Measurements from ENCODE around the gene SLC2A6.

DNA sequence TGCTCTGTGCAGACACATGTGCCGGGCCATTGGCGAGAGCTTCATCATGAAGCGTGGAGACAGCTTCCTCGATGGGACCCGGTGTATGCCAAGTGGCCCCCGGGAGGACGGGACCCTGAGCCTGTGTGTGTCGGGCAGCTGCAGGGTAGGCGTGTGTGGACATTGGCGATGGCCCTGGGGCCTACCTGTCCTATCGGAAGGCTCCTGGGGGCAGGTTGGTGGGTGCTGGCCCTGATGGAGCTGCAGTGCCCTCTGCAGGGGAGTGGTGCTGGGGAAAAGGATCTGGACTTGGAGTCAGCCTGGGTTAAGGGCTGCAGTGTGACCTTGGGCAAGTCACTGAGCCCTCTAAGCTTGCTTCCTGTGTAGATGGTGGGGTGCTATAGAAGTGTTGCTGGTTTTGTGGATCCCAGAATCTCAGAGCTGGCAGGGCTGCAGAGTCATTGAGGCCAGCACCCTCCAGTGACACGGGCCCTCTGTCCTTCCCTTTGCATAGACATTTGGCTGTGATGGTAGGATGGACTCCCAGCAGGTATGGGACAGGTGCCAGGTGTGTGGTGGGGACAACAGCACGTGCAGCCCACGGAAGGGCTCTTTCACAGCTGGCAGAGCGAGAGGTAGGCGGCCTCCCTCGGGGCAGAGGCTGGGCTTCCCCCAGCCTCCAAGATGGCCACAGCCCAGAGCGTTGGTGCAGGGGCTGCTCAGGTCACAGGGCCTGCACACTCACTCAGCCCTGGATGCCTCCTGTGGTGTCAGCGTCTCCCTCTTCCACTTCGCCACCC is 41.0 kb downstream of the SLC2A6 start:
- TF ChIP-seq POLR2A (IDR thresholded peaks at IDR 0.05; ENCODE audit: control extremely low read depth in 1 of 2, low read depth in 2 of 2, low read length in 2 of 2): no peak
- TF ChIP-seq, protein P1, sequence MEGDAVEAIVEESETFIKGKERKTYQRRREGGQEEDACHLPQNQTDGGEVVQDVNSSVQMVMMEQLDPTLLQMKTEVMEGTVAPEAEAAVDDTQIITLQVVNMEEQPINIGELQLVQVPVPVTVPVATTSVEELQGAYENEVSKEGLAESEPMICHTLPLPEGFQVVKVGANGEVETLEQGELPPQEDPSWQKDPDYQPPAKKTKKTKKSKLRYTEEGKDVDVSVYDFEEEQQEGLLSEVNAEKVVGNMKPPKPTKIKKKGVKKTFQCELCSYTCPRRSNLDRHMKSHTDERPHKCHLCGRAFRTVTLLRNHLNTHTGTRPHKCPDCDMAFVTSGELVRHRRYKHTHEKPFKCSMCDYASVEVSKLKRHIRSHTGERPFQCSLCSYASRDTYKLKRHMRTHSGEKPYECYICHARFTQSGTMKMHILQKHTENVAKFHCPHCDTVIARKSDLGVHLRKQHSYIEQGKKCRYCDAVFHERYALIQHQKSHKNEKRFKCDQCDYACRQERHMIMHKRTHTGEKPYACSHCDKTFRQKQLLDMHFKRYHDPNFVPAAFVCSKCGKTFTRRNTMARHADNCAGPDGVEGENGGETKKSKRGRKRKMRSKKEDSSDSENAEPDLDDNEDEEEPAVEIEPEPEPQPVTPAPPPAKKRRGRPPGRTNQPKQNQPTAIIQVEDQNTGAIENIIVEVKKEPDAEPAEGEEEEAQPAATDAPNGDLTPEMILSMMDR (IDR thresholded peaks at IDR 0.05; ENCODE audit: control extremely low read depth in 1 of 3, insufficient read depth in 1 of 3, low read depth in 1 of 3, low read length in 3 of 3): no peak
- no peak for TF ChIP-seq POLR2AphosphoS5 (IDR thresholded peaks at IDR 0.05; ENCODE audit: low read depth, low read length)
- TF ChIP-seq YY1 (IDR thresholded peaks at IDR 0.05; ENCODE audit: low read depth, low read length): no peak
- no peak for TF ChIP-seq CBX8 (IDR thresholded peaks at IDR 0.05; ENCODE audit: borderline replicate concordance, low read depth, low read length)
- no peak for TF ChIP-seq EP300 (IDR thresholded peaks at IDR 0.05; ENCODE audit: borderline replicate concordance in 1 of 2, low read depth in 2 of 2, low read length in 2 of 2)
- TF ChIP-seq, protein P2, sequence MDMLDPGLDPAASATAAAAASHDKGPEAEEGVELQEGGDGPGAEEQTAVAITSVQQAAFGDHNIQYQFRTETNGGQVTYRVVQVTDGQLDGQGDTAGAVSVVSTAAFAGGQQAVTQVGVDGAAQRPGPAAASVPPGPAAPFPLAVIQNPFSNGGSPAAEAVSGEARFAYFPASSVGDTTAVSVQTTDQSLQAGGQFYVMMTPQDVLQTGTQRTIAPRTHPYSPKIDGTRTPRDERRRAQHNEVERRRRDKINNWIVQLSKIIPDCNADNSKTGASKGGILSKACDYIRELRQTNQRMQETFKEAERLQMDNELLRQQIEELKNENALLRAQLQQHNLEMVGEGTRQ (IDR thresholded peaks at IDR 0.05; ENCODE audit: low read length): no peak
